ENCODE results near the gene ISOC2.

ISOC2 gene

GRCh38 chr19:55481794-55482155 is 20.3 kb upstream of the ISOC2 start:
- no peak for DNase-seq (ENCODE audit: low read depth)
- H3K4me3 ChIP-seq (ENCODE audit: low read depth, low read length), result no peak overlapping the region
- no peak for TF ChIP-seq CTCF (IDR thresholded peaks at IDR 0.05; ENCODE audit: insufficient read depth, low read depth, low read length, missing control alignments)

- no peak overlapping the region for H3K4me3 ChIP-seq (ENCODE audit: low read depth, low read length)
These were observed 19.8 kb upstream of the ISOC2 start for GRCh38 chr19:55481148-55481793.

GRCh38 chr19:55479451-55480230 is 18.2 kb upstream of the ISOC2 start:
- H3K4me3 ChIP-seq (ENCODE audit: low read depth, low read length), result no peak overlapping the region
- no peak for TF ChIP-seq CTCF (IDR thresholded peaks at IDR 0.05; ENCODE audit: insufficient read depth, low read depth, low read length, missing control alignments)
- no peak for DNase-seq (ENCODE audit: low read depth)

More at GRCh38 chr19:55481148-55481793, 19.8 kb upstream of the ISOC2 start:
- no peak for TF ChIP-seq CTCF (IDR thresholded peaks at IDR 0.05; ENCODE audit: insufficient read depth, low read depth, low read length, missing control alignments)
- no peak for DNase-seq (ENCODE audit: low read depth)

GRCh38 chr19:55479045-55479444 is 17.6 kb upstream of the ISOC2 start:
- no peak for DNase-seq (ENCODE audit: low read depth)
- TF ChIP-seq CTCF (IDR thresholded peaks at IDR 0.05; ENCODE audit: insufficient read depth, low read depth, low read length, missing control alignments), result no peak
- H3K4me3 ChIP-seq (ENCODE audit: low read depth, low read length), result no peak overlapping the region

GRCh38 chr19:55478364-55478763 is 16.9 kb upstream of the ISOC2 start:
- DNase-seq (ENCODE audit: low read depth), result no peak
- no peak for TF ChIP-seq CTCF (IDR thresholded peaks at IDR 0.05; ENCODE audit: insufficient read depth, low read depth, low read length, missing control alignments)
- H3K4me3 ChIP-seq (ENCODE audit: low read depth, low read length), result no peak overlapping the region

- DNase-seq (ENCODE audit: low read depth), result no peak
- H3K4me3 ChIP-seq (ENCODE audit: low read depth, low read length), result no peak overlapping the region; the same call in 1 of the 2 replicates
- TF ChIP-seq CTCF (IDR thresholded peaks at IDR 0.05; ENCODE audit: insufficient read depth, low read depth, low read length, missing control alignments), result no peak
These were observed 16.5 kb upstream of the ISOC2 start for GRCh38 chr19:55477905-55478304.
